Measurements from ENCODE around the gene SDK1. TPM values are rescaled to one million over a fixed set of nuclear protein-coding genes. Genes with fewer than 3 reads are reported as not detected.
"Not testable (repeated sequence)": the region's sequence is repeated elsewhere in the genome, so short reads cannot be mapped to it uniquely, and the experiment has no call there.

The SDK1 gene
- total RNA-seq, 2 experiments from 2014 or later = 0.19 to 0.36 TPM

DNA sequence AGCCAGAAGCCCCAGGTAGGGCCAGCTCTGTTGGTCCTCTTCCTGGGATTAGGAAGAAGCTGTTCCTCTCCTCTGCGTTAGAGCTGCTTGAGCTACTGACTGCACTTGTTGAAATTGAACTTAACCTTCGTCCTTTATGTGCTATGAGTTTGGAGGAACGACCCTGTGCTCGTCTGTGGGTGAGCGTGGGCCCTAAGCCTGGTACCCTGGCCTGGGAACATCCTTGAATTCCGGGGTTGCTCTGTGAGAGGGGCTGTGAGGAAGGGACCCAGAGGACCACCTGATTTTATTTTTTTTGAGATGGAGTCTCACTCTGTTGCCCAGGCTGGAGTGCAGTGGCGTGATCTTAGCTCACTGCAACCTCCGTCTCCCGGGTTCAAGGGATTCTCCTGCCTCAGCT lies 933.8 kb downstream of the SDK1 start:
- Histone ChIP-seq H3K9me2 (ENCODE audit: insufficient read depth, low read length) (no peaks in the 10 kb centered on the region), H3K4me1 (ENCODE audit: insufficient read depth, low read length, poor library complexity, severe bottlenecking) (no peaks in the 10 kb centered on the region), H2AFZ (ENCODE audit: low read length) (no peak overlapping the region), H3K27ac (ENCODE audit: low read depth, low read length, poor library complexity, severe bottlenecking) (no peak overlapping the region), H3K9me3 (ENCODE audit: low read length) (no peaks in the 10 kb centered on the region), H3K79me2 (ENCODE audit: insufficient read depth, low read depth, low read length) (no peaks in the 10 kb centered on the region), H4K20me1 (ENCODE audit: insufficient read depth, low read length) (no peaks in the 10 kb centered on the region), H3K4me2 (ENCODE audit: low read length) (no peak overlapping the region), H3K4me3 (ENCODE audit: low read depth, low read length, poor library complexity, severe bottlenecking) (no peak overlapping the region), H3K36me3 (ENCODE audit: insufficient read depth, low read length) (no peaks in the 10 kb centered on the region)
- no peak for DNase-seq (ENCODE audit: low spot score)
- TF ChIP-seq, protein P1, sequence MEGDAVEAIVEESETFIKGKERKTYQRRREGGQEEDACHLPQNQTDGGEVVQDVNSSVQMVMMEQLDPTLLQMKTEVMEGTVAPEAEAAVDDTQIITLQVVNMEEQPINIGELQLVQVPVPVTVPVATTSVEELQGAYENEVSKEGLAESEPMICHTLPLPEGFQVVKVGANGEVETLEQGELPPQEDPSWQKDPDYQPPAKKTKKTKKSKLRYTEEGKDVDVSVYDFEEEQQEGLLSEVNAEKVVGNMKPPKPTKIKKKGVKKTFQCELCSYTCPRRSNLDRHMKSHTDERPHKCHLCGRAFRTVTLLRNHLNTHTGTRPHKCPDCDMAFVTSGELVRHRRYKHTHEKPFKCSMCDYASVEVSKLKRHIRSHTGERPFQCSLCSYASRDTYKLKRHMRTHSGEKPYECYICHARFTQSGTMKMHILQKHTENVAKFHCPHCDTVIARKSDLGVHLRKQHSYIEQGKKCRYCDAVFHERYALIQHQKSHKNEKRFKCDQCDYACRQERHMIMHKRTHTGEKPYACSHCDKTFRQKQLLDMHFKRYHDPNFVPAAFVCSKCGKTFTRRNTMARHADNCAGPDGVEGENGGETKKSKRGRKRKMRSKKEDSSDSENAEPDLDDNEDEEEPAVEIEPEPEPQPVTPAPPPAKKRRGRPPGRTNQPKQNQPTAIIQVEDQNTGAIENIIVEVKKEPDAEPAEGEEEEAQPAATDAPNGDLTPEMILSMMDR (conservative IDR thresholded peaks at IDR 0.05; ENCODE audit: low read length) = no peak
- TF ChIP-seq EZH2phosphoT487 (IDR thresholded peaks at IDR 0.05; ENCODE audit: borderline replicate concordance, low read depth, low read length) = no peak
- CTCF ChIA-PET (ENCODE audit: unreplicated experiment) = no interaction called here
- no TSS peak for BruUV-seq (replicated peaks)
- intact Hi-C loops (cut with micrococcal nuclease; ENCODE audit: unreplicated experiment) = no loop called here
- POLR2A ChIA-PET = no interaction called here

DNA sequence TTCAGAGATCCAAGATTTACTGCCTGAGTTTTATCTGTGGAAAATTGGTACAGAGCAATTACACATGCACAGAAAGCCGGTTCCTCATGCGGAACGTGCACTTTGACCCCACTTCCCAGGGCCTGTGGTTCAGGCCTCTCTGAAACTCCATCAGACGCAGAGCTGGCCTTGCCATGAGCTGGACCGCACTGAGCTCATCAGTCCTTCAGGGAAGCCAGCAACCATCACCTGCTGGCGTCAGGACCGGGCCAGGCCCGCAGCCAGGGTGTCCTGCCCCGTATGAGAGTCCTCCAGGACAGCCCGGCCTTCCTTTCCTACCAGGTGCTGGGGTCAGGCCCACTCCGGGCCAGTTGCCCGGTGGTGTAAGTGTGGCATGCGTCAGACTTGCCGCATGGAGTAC lies 934.5 kb downstream of the SDK1 start:
- no TSS peak for BruUV-seq (replicated peaks)
- DNase-seq (ENCODE audit: low spot score) = no peak

DNA sequence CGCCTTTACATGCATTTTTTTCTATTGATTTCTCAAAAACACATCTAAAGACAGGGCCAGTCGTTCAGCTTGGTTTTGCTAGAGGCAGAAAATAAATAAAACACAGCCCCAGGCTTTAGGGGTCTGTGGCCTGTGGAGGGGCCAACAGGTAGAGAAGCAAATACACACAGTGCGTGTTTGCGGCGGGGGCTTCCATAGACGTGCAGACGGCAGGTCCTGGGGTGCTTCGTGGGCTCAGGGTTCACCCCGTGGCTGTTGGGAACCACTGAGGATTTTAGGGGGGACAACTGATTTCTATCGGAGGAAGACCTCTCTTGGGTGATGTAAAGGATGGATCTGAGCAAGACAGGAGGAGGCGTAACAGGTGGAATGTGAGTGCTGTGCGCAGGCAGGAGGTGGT lies 935.3 kb downstream of the SDK1 start:
- TF ChIP-seq, protein P1 (conservative IDR thresholded peaks at IDR 0.05; ENCODE audit: low read length) = no peak
- TF ChIP-seq EZH2phosphoT487 (IDR thresholded peaks at IDR 0.05; ENCODE audit: borderline replicate concordance, low read depth, low read length) = no peak
- no peak for DNase-seq (ENCODE audit: low spot score)
- no TSS peak for BruUV-seq (replicated peaks)

More for the DNA sequence above, 934.5 kb downstream of the SDK1 start:
- H3K9me2 ChIP-seq (ENCODE audit: insufficient read depth, low read length) = no peaks in the 10 kb centered on the region
- no peak overlapping the region for H2AFZ ChIP-seq (ENCODE audit: low read length)
- no peaks in the 10 kb centered on the region for H3K36me3 ChIP-seq (ENCODE audit: insufficient read depth, low read length)
- POLR2A ChIA-PET = no interaction called here
- no peak overlapping the region for H3K4me2 ChIP-seq (ENCODE audit: low read length)
- no peak overlapping the region for H3K4me3 ChIP-seq (ENCODE audit: low read depth, low read length, poor library complexity, severe bottlenecking)
- intact Hi-C loops (cut with micrococcal nuclease; ENCODE audit: unreplicated experiment) = no loop called here
- CTCF ChIA-PET (ENCODE audit: unreplicated experiment) = no interaction called here
- no peak overlapping the region for H3K27ac ChIP-seq (ENCODE audit: low read depth, low read length, poor library complexity, severe bottlenecking)
- no peaks in the 10 kb centered on the region for H3K9me3 ChIP-seq (ENCODE audit: low read length)
- no peaks in the 10 kb centered on the region for H3K4me1 ChIP-seq (ENCODE audit: insufficient read depth, low read length, poor library complexity, severe bottlenecking)
- H4K20me1 ChIP-seq (ENCODE audit: insufficient read depth, low read length) = no peaks in the 10 kb centered on the region
- H3K79me2 ChIP-seq (ENCODE audit: insufficient read depth, low read depth, low read length) = no peaks in the 10 kb centered on the region
- TF ChIP-seq EZH2phosphoT487 (IDR thresholded peaks at IDR 0.05; ENCODE audit: borderline replicate concordance, low read depth, low read length) = no peak
- TF ChIP-seq, protein P1 (conservative IDR thresholded peaks at IDR 0.05; ENCODE audit: low read length) = no peak

DNA sequence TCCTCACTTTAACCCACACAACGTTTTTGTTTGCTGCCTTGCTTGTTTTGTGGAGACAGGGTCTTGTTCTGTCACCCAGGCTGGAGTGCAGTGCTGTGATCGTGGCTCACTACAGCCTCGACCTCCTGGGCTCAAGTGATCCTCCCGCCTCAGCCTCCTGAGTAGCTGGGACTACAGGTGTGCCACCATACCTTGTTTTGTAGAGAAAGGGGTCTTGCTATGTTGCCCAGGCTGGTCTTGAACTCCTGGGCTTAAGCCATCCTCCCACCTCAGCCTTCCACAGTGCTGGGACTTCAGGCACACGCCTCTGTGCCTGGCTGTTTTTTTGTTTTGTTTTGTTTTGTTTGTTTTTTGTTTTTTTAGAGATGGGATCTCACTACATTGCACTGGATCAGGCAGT lies 935.8 kb downstream of the SDK1 start:
- H4K20me1 ChIP-seq (ENCODE audit: insufficient read depth, low read length); H3K9me3 ChIP-seq (ENCODE audit: low read length); DNase-seq (ENCODE audit: low spot score); intact Hi-C loops (cut with micrococcal nuclease; ENCODE audit: unreplicated experiment); POLR2A ChIA-PET; H2AFZ ChIP-seq (ENCODE audit: low read length); BruUV-seq (replicated peaks); H3K79me2 ChIP-seq (ENCODE audit: insufficient read depth, low read depth, low read length); H3K9me2 ChIP-seq (ENCODE audit: insufficient read depth, low read length); H3K4me2 ChIP-seq (ENCODE audit: low read length); H3K4me1 ChIP-seq (ENCODE audit: insufficient read depth, low read length, poor library complexity, severe bottlenecking); H3K27ac ChIP-seq (ENCODE audit: low read depth, low read length, poor library complexity, severe bottlenecking); CTCF ChIA-PET (ENCODE audit: unreplicated experiment); H3K36me3 ChIP-seq (ENCODE audit: insufficient read depth, low read length); H3K4me3 ChIP-seq (ENCODE audit: low read depth, low read length, poor library complexity, severe bottlenecking): not testable (repeated sequence)

More for the DNA sequence above, 935.3 kb downstream of the SDK1 start:
- no peaks in the 10 kb centered on the region for H3K9me2 ChIP-seq (ENCODE audit: insufficient read depth, low read length)
- H3K79me2 ChIP-seq (ENCODE audit: insufficient read depth, low read depth, low read length) = no peaks in the 10 kb centered on the region
- CTCF ChIA-PET (ENCODE audit: unreplicated experiment) = no interaction called here
- H3K27ac ChIP-seq (ENCODE audit: low read depth, low read length, poor library complexity, severe bottlenecking) = no peak overlapping the region
- H4K20me1 ChIP-seq (ENCODE audit: insufficient read depth, low read length) = no peaks in the 10 kb centered on the region
- H3K4me2 ChIP-seq (ENCODE audit: low read length) = no peak overlapping the region
- no peaks in the 10 kb centered on the region for H3K9me3 ChIP-seq (ENCODE audit: low read length)
- no peak overlapping the region for H3K4me3 ChIP-seq (ENCODE audit: low read depth, low read length, poor library complexity, severe bottlenecking)
- intact Hi-C loops (cut with micrococcal nuclease; ENCODE audit: unreplicated experiment) = no loop called here
- POLR2A ChIA-PET = no interaction called here
- no peaks in the 10 kb centered on the region for H3K4me1 ChIP-seq (ENCODE audit: insufficient read depth, low read length, poor library complexity, severe bottlenecking)
- no peaks in the 10 kb centered on the region for H3K36me3 ChIP-seq (ENCODE audit: insufficient read depth, low read length)
- no peak overlapping the region for H2AFZ ChIP-seq (ENCODE audit: low read length)

All from OCI-LY7 (cell line).